ENCODE data around the gene MORN3.

DNA sequence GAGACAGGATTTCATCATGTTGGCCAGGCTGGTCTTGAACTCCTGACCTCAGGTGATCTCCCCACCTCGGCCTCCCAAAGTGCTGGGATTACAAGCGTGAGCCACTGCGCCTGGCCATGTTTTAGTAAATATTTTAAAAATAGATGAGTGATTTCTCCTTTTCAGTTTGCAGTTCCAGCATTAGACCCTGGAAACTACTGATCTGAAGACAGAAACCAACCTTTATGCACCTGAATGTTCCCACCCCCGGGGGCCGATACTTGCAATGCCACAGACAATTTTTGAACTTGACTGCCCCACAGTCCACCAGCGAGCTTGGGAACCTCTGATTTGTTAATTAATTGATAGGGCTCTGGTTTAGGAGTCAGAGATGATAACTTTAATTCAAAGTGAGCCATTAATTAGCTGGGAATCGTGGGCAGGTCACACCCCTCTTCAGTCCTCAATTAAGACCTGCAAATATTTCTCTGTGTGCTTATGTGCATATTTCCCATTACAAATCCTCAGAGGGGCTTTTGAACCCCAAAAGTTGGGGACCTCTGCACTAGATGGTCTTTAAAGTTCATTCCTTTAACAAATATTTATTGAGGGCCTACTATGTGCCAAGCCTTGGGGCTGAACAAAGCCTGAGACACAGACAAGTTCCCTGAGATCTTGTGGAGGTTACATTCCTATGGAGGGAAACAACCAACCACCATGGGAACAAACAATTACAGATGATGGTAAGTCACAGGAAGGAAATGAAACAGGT, 39.0 kb upstream of the MORN3 start:
- no peak for TF ChIP-seq CTCF (IDR thresholded peaks at IDR 0.05; ENCODE audit: low read depth, low read length)
- TF ChIP-seq POLR2A (IDR thresholded peaks at IDR 0.05; ENCODE audit: extremely low read depth, insufficient read length) = no peak
- no peak for TF ChIP-seq MAX (IDR thresholded peaks at IDR 0.05; ENCODE audit: low read depth, low read length)

Data from NB4 (cell line).